ENCODE measurements around the gene PYCARD.
"Not testable (repeated sequence)": the region's sequence is repeated elsewhere in the genome, so short reads cannot be mapped to it uniquely, and the experiment has no call there.

PYCARD gene

GRCh38 chr16:31202414-31203375, at the start of gene PYCARD:
TSS of gene PYCARD (minus strand) at chr16:31202760. CDS start at chr16:31202690, 70 bp downstream.
- peak; percentile 25 for DNase-seq

DNA sequence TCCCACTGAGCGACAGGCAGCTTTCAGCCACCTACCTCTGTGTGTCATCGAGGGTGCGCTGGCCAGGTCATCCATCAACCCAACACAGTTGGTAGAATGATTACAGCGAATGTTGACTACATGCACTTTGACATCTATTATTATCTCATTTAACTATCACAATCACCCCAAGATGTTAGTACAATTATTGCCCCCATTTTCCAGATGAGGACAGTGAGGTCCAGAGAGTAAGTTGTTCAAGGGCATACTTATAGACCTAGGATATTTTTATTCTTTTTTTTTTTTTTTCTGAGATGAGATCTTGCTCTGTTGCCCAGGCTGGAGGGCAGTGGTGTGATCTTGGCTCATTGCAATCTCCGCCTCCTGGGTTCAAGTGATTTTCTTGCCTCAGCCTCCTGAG, 48.9 kb upstream of the PYCARD start:
- DNase-seq, result no peak

- DNase-seq, result no peak
Observed at GRCh38 chr16:31250782-31251384, 48.3 kb upstream of the PYCARD start.

DNA sequence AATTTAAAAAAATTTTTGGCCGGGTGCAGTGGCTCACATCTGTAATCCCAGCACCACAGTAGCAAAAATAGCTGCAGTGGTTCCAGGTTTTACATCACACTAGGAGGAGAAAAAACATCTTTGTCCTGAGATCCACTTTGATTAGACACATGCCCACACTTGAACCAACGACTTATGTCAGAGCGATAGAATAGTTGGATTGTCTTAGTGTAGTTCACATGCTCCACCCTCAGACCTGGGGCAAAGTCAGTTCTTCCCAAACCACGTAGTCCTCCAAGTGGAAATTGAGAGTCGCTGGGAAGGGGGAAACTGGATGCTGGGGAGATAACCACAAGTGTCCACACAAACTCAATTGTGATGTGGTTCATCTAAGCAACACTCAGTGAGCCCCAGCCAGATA, 45.8 kb upstream of the PYCARD start:
- no peak for DNase-seq

GRCh38 chr16:31246296-31246695, 43.7 kb upstream of the PYCARD start:
- no peak for DNase-seq

- DNase-seq, result not testable (repeated sequence)
Observed at GRCh38 chr16:31245598-31245997, 43.0 kb upstream of the PYCARD start.

DNA sequence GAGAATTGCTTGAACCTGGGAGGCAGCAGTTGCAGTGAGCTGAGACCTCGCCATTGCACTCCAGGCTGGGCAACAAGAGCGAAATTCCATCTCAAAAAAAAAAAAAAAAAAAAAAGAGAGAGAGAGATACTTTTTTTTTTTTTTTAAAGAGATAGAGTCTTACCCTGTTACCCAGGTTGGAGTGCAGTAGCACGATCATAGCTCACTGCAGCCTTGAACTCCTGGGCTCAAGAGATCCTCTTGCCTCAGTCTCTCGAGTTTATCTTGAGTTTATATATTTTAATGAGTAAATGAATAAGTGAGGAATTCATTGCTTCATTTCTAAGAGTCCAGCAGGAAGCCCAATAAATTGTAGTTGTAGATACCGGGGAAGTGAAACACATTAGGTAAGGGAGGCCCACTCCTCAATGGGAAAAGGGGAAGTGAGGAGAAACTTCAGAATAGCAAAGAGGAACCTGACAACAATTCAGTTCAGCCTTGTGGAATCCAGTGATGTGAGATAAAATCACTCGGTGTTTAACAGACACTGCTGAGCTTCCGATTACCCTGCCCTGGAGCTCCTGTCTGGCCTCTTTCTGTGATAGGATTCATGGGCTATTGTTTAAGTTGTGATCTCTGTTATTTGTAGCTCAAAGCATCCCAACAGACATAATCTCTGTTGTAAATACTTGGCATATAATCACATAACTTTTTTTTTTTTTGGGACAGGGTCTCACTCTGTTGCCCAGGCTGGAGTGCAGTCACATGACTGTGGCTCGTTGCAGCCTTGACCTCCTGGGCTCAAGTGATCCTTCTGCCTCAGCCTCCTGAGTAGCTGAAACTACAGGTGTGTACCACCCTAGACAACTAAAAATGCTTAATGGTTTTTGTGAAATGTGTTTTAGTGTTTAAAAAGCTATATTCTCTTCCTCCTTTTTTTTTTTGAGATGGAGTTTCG, 41.4 kb upstream of the PYCARD start:
- DNase-seq, result no peak

DNA sequence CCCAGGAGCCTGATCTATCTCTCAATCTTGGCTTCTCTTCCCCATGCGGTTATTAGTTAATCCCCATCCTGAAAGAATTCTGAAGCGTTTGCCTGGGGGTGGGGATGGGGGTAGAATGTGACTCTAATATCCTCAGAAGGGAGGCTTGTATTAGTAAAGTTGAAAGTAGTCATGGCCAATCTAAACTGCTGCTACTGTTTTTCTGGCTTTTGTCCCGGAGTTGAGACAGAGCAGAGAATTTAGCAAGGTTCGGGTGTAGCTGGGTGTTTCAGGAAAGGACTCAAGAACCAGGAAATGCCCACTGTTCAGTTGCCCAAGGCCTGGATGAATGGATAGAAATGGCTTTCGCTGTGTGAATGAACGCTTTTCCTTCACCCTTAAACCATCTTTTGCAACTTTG, 39.6 kb upstream of the PYCARD start:
- no peak for DNase-seq

GRCh38 chr16:31238041-31238440, 35.5 kb upstream of the PYCARD start:
- DNase-seq, result no peak

DNA sequence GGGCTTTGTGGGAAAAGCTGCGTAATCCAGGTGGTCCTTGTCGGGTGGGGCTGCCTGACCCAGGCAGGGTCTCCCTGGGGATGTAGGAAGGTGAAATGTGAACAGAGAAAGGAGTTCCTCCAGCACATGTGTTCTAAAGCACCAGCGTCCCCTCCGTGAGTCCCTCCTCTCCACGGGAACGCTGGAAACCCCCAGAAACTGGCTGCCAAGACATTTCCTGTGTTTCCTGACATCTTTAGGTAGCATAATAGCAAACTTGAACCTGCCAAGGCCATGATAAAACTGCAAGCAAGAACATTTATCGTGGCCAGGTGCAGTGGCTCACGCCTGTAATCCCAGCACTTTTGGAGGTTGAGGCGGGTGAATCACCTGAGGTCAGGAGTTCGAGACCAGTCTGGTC, 26.9 kb upstream of the PYCARD start:
- no peak for DNase-seq

DNA sequence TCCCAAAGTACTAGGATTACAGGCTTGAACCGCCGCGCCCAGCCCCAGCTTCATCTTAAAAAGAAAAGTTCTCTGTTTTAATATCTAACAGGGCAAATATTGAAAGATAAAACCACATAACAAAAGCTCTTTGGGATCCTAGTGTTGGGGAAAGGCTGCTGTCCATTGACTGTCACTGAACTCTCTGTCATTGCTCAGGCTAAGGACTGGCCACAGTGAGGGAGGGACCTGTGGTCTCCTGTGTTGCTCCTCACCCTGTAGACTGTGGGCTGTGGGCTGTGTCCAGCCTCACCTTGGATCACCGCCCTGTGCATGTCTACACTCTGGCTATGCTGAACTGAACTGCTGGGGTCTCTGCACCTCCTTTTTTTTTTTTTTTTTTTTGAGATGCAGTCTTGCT, 25.6 kb upstream of the PYCARD start:
- DNase-seq, result no peak

GRCh38 chr16:31225193-31225592, 22.6 kb upstream of the PYCARD start:
- DNase-seq, result no peak

DNA sequence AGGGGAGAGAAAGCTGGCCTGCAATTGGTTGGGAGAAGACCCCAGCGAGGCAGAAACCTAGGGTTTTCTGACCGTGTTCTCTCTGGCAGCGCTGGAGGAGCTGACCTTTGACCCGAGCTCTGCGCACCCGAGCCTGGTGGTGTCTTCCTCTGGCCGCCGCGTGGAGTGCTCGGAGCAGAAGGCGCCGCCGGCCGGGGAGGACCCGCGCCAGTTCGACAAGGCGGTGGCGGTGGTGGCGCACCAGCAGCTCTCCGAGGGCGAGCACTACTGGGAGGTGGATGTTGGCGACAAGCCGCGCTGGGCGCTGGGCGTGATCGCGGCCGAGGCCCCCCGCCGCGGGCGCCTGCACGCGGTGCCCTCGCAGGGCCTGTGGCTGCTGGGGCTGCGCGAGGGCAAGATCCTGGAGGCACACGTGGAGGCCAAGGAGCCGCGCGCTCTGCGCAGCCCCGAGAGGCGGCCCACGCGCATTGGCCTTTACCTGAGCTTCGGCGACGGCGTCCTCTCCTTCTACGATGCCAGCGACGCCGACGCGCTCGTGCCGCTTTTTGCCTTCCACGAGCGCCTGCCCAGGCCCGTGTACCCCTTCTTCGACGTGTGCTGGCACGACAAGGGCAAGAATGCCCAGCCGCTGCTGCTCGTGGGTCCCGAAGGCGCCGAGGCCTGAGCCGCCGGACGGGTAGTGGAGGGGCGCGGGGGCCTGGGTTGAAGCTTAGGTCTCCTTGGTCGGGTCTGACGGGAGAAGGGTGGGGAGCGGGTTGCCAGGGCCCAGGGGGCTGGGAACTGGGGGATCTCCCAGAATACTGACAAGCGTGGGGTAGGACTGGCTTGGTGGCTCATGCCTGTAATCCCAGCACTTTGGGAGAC, 21.8 kb upstream of the PYCARD start:
- DNase-seq, result no peak

DNA sequence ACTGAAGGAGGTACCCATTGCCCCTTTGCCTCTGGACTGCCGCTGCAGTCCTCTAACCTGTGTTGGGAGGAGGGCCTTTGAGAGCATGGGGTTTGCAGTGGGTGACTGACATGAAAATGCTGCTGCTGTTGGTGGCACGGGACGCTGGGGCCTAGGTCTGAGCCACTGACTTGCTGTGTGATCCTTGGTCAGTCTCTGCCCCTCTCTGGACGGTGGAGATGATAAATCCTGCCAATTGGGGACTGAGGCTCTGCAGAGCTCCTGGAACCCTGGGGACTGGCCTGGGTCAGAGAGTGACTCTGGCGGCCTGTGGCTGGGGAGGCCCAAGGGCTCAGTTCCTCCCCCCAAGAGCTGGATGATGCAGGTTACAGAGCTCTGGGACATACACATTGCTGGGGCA, 20.5 kb upstream of the PYCARD start:
- no peak for DNase-seq

GRCh38 chr16:31221357-31222160, 19.0 kb upstream of the PYCARD start:
- DNase-seq, result no peak

DNA sequence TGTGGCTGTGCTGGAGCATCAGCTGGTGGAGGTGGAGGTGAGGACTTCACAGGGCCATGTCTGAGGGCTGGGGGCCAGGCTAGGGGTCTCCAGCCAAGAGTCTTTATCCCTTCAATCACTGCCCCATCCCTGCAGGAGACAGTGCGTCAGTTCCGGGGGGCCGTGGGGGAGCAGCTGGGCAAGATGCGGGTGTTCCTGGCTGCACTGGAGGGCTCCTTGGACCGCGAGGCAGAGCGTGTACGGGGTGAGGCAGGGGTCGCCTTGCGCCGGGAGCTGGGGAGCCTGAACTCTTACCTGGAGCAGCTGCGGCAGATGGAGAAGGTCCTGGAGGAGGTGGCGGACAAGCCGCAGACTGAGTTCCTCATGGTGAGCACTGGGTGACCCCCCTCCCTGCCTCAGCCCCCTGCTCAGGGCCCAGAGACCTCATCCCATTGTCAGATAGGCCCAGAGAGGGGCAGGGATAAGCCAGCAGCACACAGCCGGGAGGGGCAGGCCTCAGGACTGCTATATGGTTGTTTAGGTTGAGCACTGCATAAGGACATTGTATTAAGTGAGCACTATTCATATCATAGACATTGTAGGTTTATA, 16.7 kb upstream of the PYCARD start:
- no peak for DNase-seq

DNA sequence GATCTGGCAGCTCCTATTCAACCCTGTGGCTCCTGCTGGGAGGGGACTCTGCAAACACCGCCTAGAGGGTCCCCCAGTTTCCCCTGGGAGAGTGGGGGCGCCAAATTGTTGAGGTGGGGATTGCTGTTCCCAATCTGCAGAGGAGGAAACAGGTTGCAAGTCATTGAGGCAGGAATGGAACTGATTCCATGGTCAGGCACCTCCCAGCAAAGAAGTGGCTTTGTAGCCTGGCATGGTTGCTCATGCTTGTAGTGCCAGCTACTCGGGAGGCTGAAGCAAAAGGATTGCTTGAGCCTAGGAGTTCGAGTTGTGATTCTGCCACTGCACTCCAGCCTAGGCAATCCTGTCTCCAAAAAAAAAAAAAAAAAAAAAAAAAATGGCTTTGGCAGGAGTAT, 14.6 kb upstream of the PYCARD start:
- no peak for DNase-seq

DNA sequence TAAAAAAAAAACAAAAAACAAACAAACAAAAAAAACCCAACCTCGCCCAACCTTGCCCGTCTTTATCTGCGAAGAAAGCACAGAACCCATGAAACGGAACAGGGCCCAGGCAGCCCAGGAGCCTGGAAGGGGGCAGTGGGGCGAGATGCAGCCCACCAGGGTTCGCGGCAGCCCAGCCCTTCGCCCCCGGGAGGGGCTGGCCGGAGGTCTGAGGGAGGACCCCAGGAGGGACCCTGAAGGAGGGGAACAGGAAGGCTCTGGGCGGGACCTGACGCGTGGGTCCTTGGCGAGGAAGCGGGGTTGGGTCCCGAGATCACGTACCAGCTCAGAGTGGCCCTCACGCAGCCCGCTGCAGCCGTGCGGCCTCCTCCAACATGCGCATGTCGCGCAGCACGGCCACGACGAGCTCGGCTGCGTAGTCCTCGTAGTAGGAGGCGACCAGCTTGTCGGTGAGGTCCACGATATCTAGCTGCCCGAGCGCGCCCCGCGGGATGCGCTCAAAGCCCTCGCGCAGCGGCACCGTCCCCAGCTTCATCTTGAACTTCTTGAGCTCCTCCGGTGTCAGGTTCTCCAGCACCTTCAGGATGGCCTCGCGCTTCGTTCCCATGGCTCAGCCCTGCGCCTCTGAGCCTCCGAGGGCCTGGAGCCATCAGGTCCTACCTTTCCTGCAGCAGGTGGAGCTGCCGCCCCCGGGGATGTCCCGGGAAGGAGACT, 14.0 kb upstream of the PYCARD start, which contains the start of gene PYDC1:
TSS of gene PYDC1 (minus strand) at position 714 of the 714 bp plus-strand sequence. CDS start at position 607, 107 bp downstream.
- no peak for DNase-seq

DNA sequence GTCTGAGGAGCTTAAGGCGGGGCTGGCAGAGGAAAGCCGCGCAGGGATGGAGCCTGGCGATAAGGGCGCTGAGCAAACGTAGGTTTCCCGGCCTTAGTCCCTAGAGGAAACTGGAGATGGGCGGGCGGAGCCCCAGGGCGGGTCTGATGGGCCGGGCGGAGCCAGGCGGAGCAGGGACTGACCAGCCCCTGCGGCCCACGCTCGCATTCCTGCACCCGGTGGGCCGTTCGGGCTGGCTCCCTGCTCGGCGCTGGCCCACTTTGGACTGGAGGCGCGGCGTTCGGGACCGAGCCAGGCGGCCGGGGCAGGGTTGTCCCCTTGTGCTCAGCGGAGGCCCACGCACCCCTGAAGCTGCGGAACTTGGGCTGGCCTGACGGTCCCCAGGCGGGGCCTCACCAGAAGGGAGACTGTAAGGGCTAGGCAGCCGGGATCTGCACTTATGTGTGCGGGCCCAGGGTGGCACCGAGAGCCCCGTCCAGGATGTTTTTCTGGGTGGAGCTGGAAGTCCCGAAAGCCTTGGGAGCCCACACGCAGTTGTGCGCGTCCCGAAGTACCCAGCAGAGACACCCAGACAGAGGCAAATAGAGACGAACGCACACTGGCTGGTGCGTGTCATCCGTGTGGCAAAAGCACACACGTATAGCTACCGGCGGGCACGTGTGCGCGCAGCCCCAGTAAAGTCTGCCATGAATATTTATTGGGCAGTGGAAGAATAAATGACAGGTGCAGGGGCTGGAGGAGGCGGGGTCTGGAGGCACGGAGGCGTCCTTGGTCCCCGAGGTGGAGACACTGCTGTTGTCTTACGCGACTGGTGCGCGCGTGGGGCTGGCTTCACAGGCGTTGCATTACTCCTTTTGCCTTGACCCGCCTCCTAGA, 13.0 kb upstream of the PYCARD start:
- no peak for DNase-seq
